ENCODE results near the gene STX18.

Gene STX18

DNA sequence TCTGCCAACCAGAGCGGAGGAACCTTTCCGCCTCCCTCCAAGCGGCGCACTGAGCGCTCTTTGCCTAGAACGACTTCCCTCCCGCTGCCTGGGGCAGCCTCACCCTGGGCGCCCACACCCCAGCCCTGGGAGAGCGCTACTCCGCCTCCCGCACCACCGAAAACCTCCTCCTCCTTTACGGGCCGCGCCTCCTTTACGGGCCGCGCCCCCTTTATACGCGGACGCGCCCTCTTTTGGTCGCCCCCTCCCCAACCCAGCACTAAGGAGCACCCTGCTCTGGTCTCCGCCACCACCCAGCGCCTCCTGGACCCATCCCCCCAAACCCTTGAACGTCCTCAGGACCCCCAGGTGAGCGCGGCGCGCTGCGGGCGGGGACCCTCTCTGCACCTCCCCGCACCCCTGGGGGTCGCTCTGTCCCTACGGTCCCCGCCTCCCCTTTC is 155.5 kb downstream of the STX18 start:
- no peak for DNase-seq (ENCODE audit: low read depth in 3 of 3, low spot score in 1 of 3)

DNA sequence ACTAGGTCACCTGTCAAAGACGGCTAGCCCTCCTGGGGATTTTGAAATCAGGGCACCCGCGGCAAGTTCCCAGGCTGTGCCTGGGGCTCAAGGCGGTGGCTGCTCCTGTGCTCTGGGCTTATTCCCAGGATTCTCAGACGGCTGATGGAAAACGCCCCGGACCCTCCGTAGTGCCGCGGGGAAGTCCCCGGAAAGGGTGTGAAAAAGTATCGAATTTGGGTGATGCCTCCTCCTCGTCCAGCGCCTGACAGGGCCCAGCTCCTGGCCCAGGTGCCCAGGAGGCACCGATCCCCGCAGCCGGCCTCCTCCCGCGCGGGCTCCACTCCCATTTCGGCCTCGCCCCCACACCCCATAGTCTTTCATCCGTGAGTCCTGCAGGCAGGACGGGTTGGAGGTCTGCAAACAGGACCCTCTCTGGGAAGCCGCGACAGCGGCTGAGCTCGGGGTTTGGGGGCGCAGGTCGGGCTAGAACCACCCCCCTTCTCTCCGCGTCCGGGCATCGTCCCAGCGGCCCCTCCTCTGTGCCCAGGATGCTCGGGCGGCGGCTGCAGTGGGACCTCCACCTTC is 156.0 kb downstream of the STX18 start:
- no peak for DNase-seq (ENCODE audit: low read depth in 3 of 3, low spot score in 1 of 3)

DNA sequence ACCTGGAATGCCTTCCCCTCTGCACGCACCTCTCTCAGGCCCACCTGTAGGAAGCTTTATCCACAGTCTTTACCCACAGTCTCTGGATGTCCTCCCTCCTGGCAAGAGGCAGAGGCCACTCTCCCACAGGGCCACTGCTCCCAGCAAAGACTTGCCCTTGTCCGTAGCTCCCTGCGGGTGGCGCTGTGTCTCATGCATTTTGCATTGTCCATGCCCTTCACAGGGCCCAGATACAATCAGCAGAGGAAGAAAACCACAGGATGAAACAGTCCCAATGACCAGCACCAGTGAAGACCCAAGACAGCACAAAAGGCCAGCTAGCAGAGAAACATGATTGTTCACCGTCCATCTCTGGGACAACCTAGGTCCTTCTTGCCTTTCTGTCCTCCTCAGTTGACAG is 157.0 kb downstream of the STX18 start:
- DNase-seq (ENCODE audit: low read depth in 3 of 3, low spot score in 1 of 3), result no peak

DNA sequence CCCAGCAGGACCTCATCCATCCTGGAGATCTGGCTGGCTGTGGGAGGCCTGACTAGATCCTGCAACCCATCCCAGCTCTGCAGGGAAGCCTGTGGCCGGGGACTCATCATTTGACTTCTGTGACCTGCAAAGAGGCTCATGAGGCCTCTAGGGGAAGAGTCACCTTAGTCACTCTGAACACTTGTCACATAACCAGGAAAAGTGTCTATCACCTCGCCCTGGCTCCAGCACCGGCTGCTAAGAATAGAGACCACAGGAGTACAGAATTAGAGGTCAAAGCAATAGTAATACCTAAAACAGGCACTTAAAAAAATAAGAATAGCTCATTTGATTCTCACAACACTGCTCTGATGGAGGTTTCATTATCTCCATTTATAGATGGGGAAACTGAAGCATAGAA is 158.8 kb downstream of the STX18 start:
- DNase-seq (ENCODE audit: low read depth in 3 of 3, low spot score in 1 of 3), result no peak

DNA sequence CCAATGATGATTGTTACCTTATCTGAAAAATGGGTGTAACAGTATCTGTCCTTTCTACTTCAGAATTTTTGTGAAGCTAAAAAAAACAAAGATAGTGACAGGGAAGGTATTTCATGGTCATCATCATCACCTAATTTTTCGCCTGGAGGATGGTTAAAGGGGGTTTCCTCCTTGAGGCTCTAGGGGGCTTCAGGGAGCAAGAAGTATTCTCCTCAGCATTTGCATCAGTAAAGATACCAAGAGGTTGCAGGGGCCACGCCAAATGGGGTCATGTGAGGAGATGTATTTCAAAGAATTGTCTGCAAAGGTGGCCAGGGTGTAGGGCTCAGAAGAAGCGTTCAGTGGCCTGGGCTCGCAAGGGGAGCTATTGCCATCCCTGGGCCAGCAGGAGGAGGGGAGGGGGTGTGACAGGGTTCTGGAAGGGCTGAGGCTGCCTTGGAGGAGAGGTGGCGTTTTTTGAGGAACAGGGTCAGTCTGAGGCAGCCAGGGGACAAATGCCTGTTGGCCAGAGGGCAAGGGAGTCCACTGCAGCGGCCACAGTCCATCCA is 162.2 kb downstream of the STX18 start:
- no peak for DNase-seq (ENCODE audit: low read depth in 3 of 3, low spot score in 1 of 3)

DNA sequence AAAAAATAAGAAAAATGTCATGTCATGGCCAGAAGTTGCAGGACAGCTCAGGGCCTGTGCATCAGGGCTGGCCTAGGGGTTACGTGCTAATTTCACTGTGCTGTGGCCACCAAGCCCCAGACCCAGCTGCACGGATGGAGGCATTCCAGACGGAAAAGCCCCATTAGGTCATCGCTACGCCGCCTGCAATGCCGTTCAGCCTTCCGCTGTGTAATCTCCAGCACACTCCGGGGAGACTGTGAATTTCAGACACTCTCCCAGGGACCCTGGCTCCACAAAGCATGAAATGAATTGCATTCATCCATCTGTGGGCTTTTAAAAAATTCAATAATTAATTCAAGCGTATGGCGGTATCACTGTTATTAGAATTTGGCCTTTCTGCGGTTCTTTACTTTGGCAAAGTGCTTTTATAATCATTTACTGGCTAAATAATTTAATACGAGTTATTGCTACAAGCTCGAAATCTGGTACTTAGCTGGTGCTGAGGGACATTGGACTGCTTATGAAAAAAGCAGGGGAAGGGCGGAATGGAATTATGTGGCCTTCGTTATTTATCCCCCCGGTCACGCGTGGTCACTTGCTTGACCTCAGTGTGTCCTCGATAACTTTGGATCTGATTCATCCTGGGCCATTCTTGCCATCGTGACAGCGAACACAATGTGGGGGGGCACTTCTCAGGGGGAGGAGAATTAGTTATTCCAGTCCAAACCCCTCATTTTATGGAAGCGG is 164.0 kb downstream of the STX18 start:
- no peak for DNase-seq (ENCODE audit: low read depth in 3 of 3, low spot score in 1 of 3)

DNA sequence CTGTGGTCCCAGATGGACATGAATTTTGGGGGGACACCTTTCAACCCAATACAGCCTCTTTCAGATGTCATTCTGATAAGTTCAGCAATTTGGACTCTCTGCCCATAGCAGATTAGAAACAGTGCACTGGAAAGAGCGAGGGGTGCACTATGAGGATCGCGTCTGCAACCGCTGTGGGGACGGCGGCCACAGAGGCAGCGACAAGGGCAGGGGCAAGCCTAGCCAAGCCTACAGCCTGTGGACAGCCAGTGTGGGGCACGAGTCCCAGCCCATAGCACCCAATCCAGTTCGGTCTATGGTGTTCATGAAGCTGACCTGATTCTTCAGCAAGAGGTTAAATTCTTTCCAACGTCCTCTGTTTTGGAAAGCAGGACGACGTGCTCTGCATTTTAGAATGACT is 164.7 kb downstream of the STX18 start:
- DNase-seq (ENCODE audit: low read depth in 3 of 3, low spot score in 1 of 3), result no peak

DNA sequence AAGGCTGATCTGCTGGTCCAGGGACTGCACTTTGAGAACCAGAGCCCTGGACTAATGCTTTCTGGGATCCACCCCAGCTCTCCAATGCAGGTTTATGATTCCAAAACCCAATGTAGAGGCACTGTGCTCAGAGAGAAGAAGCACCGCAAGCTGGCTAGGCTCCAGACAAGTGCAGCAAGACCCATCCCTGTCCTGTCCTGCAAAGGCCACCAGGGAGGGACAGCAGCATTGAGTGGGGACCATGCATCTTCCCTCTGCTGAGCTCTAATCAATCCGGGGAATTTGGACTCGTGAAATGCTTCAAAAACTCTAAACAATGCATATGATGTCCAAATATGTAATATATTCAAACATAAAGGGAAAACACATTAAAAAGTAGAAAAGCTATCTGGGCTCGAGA is 165.8 kb downstream of the STX18 start:
- no peak for DNase-seq (ENCODE audit: low read depth in 3 of 3, low spot score in 1 of 3)

DNA sequence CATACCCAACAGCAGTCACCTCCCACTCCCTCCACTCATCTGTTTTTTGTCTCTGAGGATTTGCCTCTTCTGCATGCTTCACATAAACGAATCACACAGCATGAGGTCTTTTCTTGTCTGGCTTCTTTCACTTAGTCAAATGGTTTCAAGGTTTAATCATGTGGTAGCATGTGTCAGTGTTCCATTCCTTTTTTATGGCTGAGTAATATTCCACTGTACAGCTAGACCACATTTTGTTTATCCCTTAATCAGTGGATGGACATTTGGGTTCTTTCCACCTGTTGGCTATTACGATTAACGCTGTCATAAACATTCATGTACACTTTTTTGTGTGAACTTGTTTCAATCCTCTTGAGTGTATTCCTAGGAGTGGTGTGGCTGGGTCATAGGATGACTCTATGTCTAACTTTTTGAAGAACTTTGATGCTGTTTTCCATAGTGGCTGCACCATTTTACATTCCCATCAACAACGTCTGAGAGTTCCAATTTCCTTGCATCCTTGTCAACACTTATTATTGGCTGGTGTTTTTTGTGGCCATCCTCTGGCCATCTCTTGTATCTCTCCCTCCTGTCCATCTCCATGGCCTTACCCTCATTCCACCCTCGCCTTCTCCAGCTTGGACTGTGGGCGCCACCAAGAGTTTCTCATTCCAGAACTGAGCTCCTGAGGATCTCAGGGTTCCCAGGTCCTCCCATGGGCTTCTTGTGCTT is 167.3 kb downstream of the STX18 start:
- no peak for DNase-seq (ENCODE audit: low read depth in 3 of 3, low spot score in 1 of 3)
